Activated CD4-positive, alpha-beta memory T cell treated with anti-CD3 and anti-CD28 coated beads, Interleukin-2, amount 10 ng/mL, durations not matched to agents 7 days and 5 days (primary cell): ENCODE data around the gene RGMA. TPM values are rescaled to one million over a fixed set of nuclear protein-coding genes. Genes with fewer than 3 reads are reported as not detected.
A peak's percentile ranks its signal among the peaks of the same experiment; 100 is the strongest.
"Not testable (repeated sequence)": the region's sequence is repeated elsewhere in the genome, so short reads cannot be mapped to it uniquely, and the experiment has no call there.

Source experiments
- CTCF ChIA-PET: fragments of 350-600 bp; sonication (Branson Sonifier 250); formaldehyde crosslinking; loops from one replicate; lab custom pipeline; 2021; ENCODE audit warnings: antibody characterized with exemption, inconsistent platforms; lab: Charles Lee
- POLR2A ChIA-PET: fragments of 350-600 bp; sonication (Branson Sonifier 250); formaldehyde crosslinking; loops from one replicate; lab custom pipeline; 2021; ENCODE audit warnings: antibody characterized with exemption; lab: Charles Lee
- DNase-seq: peaks from one replicate; pipeline ENCODE4 v3.0.0-alpha.2; 2020
- H3K27ac Mint-ChIP-seq: one replicate; pipeline ENCODE4 v1.8.0; 2021; ENCODE audit warnings: mild to moderate bottlenecking, mixed read lengths
- H3K27me3 Mint-ChIP-seq: one replicate; pipeline ENCODE4 v1.8.0; 2021; ENCODE audit warnings: mixed read lengths
- H3K36me3 Mint-ChIP-seq: one replicate; pipeline ENCODE4 v1.8.0; 2021; ENCODE audit warnings: low read depth, mixed read lengths
- H3K4me1 Mint-ChIP-seq: one replicate; pipeline ENCODE4 v1.8.0; 2021; ENCODE audit warnings: mixed read lengths
- H3K4me3 Mint-ChIP-seq: one replicate; pipeline ENCODE4 v1.8.0; 2021; ENCODE audit warnings: mild to moderate bottlenecking, mixed read lengths
- H3K9me3 Mint-ChIP-seq: one replicate; pipeline ENCODE4 v1.8.0; 2021; ENCODE audit warnings: mixed read lengths
- total RNA-seq, 2 experiments: library from RNA; stranded (reverse); gene quantifications; one replicate each; pipeline ENCODE4 v1.2.3, GENCODE V29; 2021

RGMA gene
- total RNA-seq, 2 experiments from 2014 or later, result 0.18 to 0.23 TPM

DNA sequence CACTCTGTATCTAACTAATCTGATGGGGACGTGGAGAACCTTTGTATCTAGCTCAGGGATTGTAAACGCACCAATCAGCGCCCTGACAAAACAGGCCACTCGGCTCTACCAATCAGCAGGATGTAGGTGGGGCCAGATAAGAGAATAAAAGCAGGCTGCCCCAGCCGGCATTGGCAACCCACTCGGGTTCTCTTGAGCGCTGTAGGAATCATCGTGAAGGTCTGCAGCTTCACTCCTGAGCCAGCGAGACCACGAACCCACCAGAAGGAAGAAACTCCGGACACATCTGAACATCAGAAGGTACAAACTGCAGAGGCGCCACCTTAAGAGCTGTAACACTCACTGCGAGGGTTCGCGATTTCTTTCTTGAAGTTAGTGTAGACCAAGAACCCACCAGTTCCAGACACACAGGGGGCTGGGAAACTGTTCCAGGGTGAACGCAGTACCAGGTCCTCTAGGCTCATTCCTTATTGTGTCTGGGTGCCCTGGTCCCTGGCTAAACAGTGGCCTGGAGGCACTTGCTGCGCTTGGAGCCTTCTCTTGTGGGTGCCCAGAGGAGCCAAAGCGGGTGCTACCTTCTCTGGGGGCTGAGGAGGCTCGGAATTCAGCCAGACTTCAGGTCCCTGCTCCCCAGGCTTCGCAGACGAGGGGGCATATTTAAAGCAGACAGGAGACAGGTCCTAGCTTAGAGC is 56.4 kb downstream of the RGMA start:
- H3K9me3 Mint-ChIP-seq, POLR2A ChIA-PET, H3K27ac Mint-ChIP-seq, H3K4me3 Mint-ChIP-seq, H3K36me3 Mint-ChIP-seq, H3K27me3 Mint-ChIP-seq, DNase-seq: not testable (repeated sequence)
- CTCF ChIA-PET, result interaction anchor here (0.7 to 1.4 kb wide), 2 partner anchors 111 to 236 kb away, joined by 3 to 4 read pairs; no protein-coding TSS in a partner anchor
- H3K4me1 Mint-ChIP-seq, result peaks cover 13% of the 10 kb centered on the region

DNA sequence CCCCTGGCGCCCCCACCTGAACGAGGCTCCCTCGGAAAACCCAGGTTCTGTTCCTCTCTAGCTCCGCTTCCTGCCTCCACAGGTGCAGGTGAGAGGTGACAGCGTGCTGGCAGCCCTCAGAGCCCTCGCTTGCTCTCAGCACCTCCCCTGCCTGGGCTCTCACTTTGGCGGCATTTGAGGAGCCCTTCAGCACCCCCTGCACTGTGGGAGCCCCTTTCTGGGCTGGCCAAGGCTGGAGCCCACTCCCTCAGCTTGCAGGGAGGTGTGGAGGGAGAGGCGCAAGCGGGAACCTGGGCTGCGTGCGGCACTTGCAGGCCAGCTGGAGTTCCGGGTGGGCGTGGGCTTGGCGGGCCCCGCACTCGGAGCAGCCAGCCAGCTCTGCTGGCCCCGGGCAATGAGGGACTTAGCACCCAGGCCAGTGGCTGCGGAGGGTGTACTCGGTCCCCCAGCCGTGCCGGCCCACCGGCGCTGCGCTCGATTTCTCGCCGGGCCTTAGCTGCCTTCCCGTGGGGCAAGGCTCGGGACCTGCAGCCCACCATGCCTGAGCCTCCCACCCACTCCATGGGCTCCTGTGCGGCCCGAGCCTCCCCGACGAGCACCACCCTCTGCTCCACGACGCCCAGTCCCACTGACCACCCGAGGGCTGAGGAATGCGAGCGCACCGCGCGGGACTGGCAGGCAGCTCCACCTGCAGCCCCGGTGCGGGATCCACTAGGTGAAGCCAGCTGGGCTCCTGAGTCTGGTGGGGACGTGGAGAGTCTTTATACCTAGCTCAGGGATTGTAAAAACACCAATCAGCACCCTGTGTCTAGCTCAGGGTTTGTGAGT is 57.2 kb downstream of the RGMA start:
- not testable (repeated sequence) for DNase-seq, H3K27ac Mint-ChIP-seq
- CTCF ChIA-PET, result interaction anchor here (1.4 to 4.0 kb wide), 4 partner anchors 9 to 235 kb away, joined by 3 to 26 read pairs (median 14); partner anchors contain the start of gene RGMA

DNA sequence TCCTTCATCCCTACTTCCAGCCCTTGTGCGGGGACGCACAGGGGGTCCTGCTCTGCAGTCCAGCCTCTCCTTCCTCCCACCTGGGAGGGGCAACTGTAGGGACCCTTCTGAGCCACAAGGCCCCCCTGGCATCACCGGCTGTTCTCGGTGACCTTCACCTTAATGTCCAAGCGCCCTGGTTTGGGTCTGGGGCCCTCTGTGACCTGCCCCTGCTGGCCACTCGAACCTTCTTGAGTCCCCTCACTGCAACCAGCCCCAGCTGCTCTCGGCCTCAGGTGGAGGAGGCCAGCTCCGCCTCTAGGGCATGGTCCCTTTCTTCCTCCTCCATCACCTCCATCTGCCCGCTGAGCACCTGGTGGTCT is 57.9 kb downstream of the RGMA start:
- ChIA-PET POLR2A (no interaction called here), CTCF (interaction anchor here (1.2 to 4.0 kb wide), 5 partner anchors 10 to 234 kb away, joined by 4 to 35 read pairs (median 22); partner anchors contain the start of gene RGMA)
- H3K4me3 Mint-ChIP-seq, result no peak overlapping the region
- DNase-seq, result no peak
- H3K9me3 Mint-ChIP-seq, result no peaks in the 10 kb centered on the region
- H3K27me3 Mint-ChIP-seq, result no peaks in the 10 kb centered on the region
- H3K36me3 Mint-ChIP-seq, result peaks cover 17% of the 10 kb centered on the region
- peaks cover 14% of the 10 kb centered on the region for H3K4me1 Mint-ChIP-seq
- H3K27ac Mint-ChIP-seq, result no peak overlapping the region

More for the DNA sequence above, 57.2 kb downstream of the RGMA start:
- H3K27me3 Mint-ChIP-seq, H3K9me3 Mint-ChIP-seq, POLR2A ChIA-PET, H3K4me3 Mint-ChIP-seq: not testable (repeated sequence)
- peaks cover 13% of the 10 kb centered on the region for H3K4me1 Mint-ChIP-seq
- H3K36me3 Mint-ChIP-seq, result peaks cover 12% of the 10 kb centered on the region

DNA sequence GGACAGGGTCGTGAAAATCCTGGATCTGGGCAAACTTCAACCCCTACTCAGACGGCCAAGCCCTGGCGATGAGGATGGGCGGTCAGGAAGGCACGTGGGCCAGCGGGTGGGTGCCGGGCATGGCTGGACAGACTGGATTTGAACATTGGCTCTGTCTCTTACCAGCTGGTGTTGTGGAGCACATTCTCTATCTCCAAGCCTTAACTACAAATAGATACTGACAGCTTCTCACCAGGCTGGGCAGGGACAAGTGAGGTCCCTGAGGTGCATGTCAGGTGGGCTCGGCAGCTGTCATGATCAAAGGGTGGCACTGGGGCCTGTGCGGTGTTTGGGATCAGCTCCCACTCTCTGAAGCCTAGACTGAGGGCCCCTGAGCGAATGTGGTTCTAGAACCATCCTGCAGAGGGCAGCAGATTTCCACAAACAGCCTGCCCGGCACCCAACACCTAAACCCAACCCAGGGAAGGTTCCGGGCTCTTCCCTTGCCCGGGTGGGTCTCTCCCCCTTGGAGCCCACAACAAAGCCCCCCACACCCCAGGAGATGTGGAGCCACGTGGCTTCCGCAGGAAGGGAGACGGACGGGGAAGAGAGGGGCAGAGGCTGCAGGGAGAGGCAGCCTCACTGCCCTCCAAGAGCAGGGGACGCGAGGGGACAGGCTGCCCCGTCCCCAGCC is 58.4 kb downstream of the RGMA start:
- H3K4me1 Mint-ChIP-seq, result peaks cover 15% of the 10 kb centered on the region
- H3K36me3 Mint-ChIP-seq, result peaks cover 22% of the 10 kb centered on the region
- peak; percentile 68 for DNase-seq
- POLR2A ChIA-PET, result no interaction called here
- no peaks in the 10 kb centered on the region for H3K9me3 Mint-ChIP-seq
- no peak overlapping the region for H3K4me3 Mint-ChIP-seq
- H3K27ac Mint-ChIP-seq, result no peak overlapping the region
- H3K27me3 Mint-ChIP-seq, result no peaks in the 10 kb centered on the region
- CTCF ChIA-PET, result interaction anchor here (0.5 to 4.0 kb wide), 29 partner anchors 8 to 1089 kb away, joined by 3 to 35 read pairs (median 4); partner anchors contain the start of gene RGMA

DNA sequence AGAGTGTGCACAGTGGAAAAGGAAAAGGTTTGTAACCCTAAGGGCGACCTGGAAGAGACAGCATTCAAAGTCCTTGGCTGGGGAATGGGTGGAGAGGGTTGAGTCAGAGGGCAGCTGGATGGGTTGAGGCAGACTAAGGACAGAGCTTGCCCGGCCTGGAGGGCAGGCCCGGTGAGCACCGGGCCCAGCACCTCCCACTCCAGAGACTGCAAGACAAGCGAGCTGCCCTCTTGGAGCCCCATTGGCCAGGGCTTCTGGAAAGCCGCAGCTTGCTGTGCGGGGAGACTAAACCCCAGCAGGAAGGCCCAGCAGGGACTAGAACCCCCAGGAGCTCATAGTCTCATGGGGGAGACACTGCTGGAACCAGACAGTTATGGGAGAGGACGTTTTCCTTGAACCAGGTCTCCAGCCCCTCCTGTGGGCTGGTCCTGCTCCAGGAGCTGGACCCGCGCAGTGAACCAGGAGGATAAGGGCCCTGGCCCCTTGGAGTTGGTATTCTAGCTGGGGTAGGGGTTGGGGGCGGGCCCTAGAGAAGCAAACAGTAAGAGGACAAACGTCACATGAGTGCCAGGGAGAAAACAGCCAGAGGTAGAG is 59.1 kb downstream of the RGMA start:
- Mint-ChIP-seq H3K36me3 (peaks cover 28% of the 10 kb centered on the region), H3K27me3 (no peaks in the 10 kb centered on the region), H3K9me3 (no peaks in the 10 kb centered on the region), H3K27ac (no peak overlapping the region), H3K4me3 (no peak overlapping the region), H3K4me1 (peaks cover 21% of the 10 kb centered on the region)
- CTCF ChIA-PET, result interaction anchor here (0.5 to 4.0 kb wide), 30 partner anchors 9 to 1090 kb away, joined by 3 to 35 read pairs (median 4); partner anchors contain the start of gene RGMA
- DNase-seq, result peak; percentile 15
- POLR2A ChIA-PET, result interaction anchor here (0.6 to 1.4 kb wide), 2 partner anchors 9 to 124 kb away, joined by 3 read pairs; no protein-coding TSS in a partner anchor

DNA sequence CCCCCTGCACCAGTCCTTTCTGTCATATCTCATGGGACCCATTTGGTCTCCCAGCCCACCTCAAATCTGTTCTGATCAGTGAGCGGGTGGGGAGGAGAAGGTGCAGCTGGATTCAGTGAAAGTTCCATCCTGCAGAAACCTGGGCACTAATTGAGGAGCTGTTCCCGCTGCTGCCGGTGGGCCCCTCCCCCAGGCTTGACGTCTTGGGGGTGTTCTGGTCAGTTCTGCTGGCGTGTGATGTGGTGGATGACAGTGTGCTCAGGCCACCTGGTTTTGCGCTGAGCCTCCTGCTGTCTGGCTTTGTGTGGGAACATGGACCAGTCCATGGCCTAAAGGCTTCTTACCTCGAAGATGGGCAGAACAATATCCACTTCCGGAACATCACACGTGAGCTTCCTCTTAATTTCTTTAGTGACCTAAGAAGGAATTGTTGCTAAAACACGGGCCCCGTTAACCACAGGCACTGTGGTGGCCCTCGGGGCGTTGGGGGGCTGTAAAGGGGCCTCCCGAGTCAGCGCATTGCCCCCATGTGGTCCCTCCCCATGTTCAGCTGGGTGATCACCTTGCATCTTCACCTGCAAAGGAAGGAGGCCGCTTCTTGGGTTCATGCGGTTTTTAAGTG is 59.7 kb downstream of the RGMA start:
- Mint-ChIP-seq H3K4me1 (peaks cover 27% of the 10 kb centered on the region), H3K27ac (no peak overlapping the region), H3K36me3 (peaks cover 34% of the 10 kb centered on the region), H3K9me3 (no peaks in the 10 kb centered on the region), H3K4me3 (no peak overlapping the region), H3K27me3 (no peaks in the 10 kb centered on the region)
- ChIA-PET POLR2A (interaction anchor here (0.6 to 1.4 kb wide), 3 partner anchors 9 to 123 kb away, joined by 3 read pairs; no protein-coding TSS in a partner anchor), CTCF (interaction anchor here (1.1 to 4.0 kb wide), 13 partner anchors 8 to 1090 kb away, joined by 3 to 35 read pairs (median 5); partner anchors contain the start of gene RGMA)
- no peak for DNase-seq

DNA sequence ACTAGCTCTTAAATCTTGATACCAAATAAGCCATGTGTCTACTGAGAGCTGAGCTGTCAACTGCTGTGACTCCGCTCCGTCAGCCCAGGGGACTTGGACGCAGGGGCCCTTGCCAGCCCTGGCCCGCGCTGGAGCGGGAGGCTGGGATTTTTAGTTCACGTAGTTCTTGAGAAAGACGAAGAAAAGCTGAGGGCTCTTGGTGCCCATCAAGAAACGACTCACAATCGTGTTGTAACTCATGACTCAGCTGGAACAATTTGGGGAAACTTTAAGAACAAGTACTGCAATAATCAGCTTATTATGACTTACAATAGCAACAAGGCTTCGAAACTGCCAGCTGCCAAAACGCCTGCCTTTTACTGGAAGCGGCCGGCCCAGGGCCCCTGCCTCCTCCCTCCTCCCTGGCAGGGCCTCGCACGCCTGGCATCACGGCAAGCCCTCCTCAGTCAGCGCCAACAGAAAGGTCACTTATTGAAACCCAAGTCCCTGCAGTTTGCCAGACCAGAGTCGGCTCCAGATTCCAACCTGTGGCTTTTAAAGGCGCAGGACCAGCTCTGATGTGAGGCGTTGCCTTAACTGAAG is 60.3 kb downstream of the RGMA start:
- DNase-seq, result no peak
- ChIA-PET POLR2A (interaction anchor here (1.1 to 1.4 kb wide), 3 partner anchors 10 to 122 kb away, joined by 3 read pairs; no protein-coding TSS in a partner anchor), CTCF (interaction anchor here (1.1 to 4.0 kb wide), 9 partner anchors 7 to 1091 kb away, joined by 3 to 35 read pairs (median 10); partner anchors contain the start of gene RGMA)
- H3K4me3 Mint-ChIP-seq, result no peak overlapping the region
- H3K36me3 Mint-ChIP-seq, result peaks cover 40% of the 10 kb centered on the region
- H3K27me3 Mint-ChIP-seq, result no peaks in the 10 kb centered on the region
- peaks cover 31% of the 10 kb centered on the region for H3K4me1 Mint-ChIP-seq
- H3K27ac Mint-ChIP-seq, result no peak overlapping the region
- H3K9me3 Mint-ChIP-seq, result no peaks in the 10 kb centered on the region

DNA sequence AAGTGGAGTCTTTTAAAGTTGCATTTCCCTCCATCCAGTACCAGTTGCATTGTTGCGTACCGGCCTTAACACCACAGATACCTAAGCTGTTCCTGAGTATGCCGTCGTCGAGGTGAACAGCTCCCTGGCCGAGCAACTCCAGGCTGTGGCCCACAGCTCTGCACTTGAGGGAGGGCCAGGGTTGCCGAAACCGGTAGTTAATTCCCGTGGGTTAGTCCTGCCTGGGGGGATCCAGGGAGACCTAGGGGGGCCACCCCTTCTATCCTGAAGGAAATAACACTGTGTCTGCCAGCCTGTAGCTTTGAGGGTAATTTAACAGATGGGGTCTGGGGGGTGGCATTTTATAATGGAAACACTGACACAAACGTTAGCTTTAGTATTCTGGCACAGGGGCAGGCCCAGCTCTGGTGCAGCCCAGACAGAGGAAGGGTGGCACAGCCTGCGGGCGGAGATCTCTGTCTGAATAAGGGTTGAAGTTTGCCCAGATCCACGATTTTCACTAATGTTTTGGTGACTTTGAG is 60.8 kb downstream of the RGMA start:
- POLR2A ChIA-PET, result interaction anchor here (1.1 to 1.4 kb wide), 2 partner anchors 10 to 16 kb away, joined by 3 read pairs; no protein-coding TSS in a partner anchor
- peaks cover 46% of the 10 kb centered on the region for H3K36me3 Mint-ChIP-seq
- H3K4me1 Mint-ChIP-seq, result peaks cover 36% of the 10 kb centered on the region
- H3K9me3 Mint-ChIP-seq, result no peaks in the 10 kb centered on the region
- no peak overlapping the region for H3K4me3 Mint-ChIP-seq
- H3K27ac Mint-ChIP-seq, result no peak overlapping the region
- no peak for DNase-seq
- no peaks in the 10 kb centered on the region for H3K27me3 Mint-ChIP-seq
- CTCF ChIA-PET, result interaction anchor here (1.1 to 4.0 kb wide), 6 partner anchors 9 to 1092 kb away, joined by 3 to 35 read pairs (median 16); partner anchors contain the start of gene RGMA

DNA sequence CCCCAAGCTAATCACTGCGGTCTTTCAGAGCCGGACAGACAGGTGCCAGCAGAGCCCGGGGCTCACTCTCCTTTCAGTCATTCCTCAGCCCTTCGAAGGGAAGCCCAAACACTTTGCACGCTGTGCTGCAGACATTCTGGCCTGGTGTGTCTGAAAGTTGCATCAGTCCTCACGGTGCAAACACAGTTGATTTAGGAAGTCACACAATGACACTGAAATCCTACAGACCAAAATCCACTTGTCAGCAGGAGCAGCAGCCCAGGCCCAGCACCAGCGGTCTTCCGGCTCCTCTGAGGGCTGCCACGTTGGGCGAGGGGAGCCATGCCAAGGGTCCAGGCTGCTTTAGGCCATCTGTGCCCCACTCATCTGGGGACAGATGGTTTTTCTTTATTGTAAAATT is 61.6 kb downstream of the RGMA start:
- POLR2A ChIA-PET, result interaction anchor here (1.4 kb wide), 1 partner anchor 15 kb away, joined by 3 read pairs; no protein-coding TSS in a partner anchor
- H3K9me3 Mint-ChIP-seq, result no peaks in the 10 kb centered on the region
- no peak for DNase-seq
- peaks cover 43% of the 10 kb centered on the region for H3K4me1 Mint-ChIP-seq
- no peak overlapping the region for H3K4me3 Mint-ChIP-seq
- H3K36me3 Mint-ChIP-seq, result peaks cover 53% of the 10 kb centered on the region
- H3K27ac Mint-ChIP-seq, result no peak overlapping the region
- no peaks in the 10 kb centered on the region for H3K27me3 Mint-ChIP-seq
- CTCF ChIA-PET, result interaction anchor here (1.3 to 3.9 kb wide), 3 partner anchors 9 to 402 kb away, joined by 3 to 35 read pairs (median 10); no protein-coding TSS in a partner anchor

DNA sequence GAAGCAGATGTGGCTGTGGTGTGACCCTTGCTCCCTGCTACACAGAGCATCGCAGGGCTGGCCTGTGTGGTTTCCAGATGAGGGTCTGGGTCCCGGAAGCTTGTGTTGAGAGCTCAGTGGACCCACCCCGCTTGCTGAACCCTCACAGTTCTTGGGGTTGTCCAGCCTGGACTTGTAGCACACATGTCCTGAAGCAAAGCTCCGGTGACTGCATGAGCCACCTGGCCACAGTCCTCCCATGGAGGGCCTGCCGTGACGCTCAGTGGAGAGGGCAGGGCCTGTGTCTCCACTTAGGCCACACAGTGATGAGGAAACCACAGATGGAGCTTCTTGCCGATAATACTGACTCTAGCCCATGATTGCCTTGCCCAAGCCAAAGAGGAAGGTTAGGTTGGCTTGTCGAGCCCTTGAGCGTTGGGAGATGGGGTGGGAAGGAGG is 62.6 kb downstream of the RGMA start:
- Mint-ChIP-seq H3K4me3 (no peak overlapping the region), H3K9me3 (no peaks in the 10 kb centered on the region), H3K4me1 (peaks cover 50% of the 10 kb centered on the region), H3K27me3 (no peaks in the 10 kb centered on the region), H3K36me3 (peaks cover 64% of the 10 kb centered on the region), H3K27ac (no peak overlapping the region)
- CTCF ChIA-PET, result interaction anchor here (1.0 to 1.1 kb wide), 2 partner anchors 14 to 25 kb away, joined by 3 to 4 read pairs; no protein-coding TSS in a partner anchor
- no peak for DNase-seq
- POLR2A ChIA-PET, result interaction anchor here (1.0 kb wide), 1 partner anchor 231 kb away, joined by 3 read pairs; no protein-coding TSS in a partner anchor

DNA sequence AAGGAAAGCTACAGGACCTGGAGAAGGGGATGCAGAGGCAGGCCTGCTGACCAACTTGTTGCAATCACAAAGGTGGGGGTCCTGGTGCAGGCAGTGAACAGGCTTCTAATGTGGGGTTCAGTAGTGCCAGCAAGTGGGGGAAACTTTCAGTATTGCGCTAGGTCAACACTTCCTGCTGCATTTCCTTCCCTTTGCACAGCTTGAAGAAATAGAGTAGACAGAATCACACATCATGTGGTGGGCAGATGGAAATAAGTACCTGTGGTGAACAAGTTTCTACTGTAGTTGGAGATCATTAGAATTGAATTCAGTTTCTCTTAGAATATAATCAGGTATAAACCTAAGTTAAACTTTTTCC is 63.4 kb downstream of the RGMA start:
- ChIA-PET POLR2A (interaction anchor here (1.0 kb wide), 2 partner anchors 10 to 230 kb away, joined by 3 read pairs; no protein-coding TSS in a partner anchor), CTCF (interaction anchor here (0.8 to 1.1 kb wide), 3 partner anchors 15 to 228 kb away, joined by 3 to 5 read pairs (median 4); no protein-coding TSS in a partner anchor)
- Mint-ChIP-seq H3K36me3 (peaks cover 72% of the 10 kb centered on the region), H3K4me1 (peaks cover 56% of the 10 kb centered on the region), H3K27me3 (no peaks in the 10 kb centered on the region), H3K9me3 (no peaks in the 10 kb centered on the region), H3K27ac (peak overlapping the region; percentile 76), H3K4me3 (no peak overlapping the region)
- no peak for DNase-seq
